Measurements from ENCODE around the gene NUP153.

DNA sequence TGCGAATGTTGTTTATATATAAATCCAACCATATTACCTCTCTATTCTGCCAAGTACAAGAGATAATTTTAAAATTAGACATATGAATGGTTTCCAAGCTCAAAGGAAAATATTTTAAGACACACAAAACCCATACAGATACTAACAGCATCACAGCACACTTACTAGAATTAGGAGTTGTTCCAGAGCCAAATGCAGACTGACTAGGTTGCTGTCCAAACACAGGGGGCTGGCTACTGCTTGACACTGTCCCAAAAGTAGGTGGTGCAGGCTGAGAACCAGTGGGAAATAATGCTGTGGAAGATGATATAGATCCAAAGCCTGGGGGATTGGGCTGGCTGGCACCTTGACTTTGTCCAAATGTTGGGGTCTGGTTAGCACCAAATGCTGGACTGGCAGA is 82.3 kb downstream of the NUP153 start:
- no peak for TF ChIP-seq TAF1 (IDR thresholded peaks at IDR 0.05; ENCODE audit: borderline replicate concordance, insufficient read depth, low read length)
- TF ChIP-seq, protein P1, sequence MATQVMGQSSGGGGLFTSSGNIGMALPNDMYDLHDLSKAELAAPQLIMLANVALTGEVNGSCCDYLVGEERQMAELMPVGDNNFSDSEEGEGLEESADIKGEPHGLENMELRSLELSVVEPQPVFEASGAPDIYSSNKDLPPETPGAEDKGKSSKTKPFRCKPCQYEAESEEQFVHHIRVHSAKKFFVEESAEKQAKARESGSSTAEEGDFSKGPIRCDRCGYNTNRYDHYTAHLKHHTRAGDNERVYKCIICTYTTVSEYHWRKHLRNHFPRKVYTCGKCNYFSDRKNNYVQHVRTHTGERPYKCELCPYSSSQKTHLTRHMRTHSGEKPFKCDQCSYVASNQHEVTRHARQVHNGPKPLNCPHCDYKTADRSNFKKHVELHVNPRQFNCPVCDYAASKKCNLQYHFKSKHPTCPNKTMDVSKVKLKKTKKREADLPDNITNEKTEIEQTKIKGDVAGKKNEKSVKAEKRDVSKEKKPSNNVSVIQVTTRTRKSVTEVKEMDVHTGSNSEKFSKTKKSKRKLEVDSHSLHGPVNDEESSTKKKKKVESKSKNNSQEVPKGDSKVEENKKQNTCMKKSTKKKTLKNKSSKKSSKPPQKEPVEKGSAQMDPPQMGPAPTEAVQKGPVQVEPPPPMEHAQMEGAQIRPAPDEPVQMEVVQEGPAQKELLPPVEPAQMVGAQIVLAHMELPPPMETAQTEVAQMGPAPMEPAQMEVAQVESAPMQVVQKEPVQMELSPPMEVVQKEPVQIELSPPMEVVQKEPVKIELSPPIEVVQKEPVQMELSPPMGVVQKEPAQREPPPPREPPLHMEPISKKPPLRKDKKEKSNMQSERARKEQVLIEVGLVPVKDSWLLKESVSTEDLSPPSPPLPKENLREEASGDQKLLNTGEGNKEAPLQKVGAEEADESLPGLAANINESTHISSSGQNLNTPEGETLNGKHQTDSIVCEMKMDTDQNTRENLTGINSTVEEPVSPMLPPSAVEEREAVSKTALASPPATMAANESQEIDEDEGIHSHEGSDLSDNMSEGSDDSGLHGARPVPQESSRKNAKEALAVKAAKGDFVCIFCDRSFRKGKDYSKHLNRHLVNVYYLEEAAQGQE (IDR thresholded peaks at IDR 0.05; ENCODE audit: insufficient read depth in 1 of 2, low read depth in 2 of 2, low read length in 2 of 2): no peak
- TF ChIP-seq POLR2AphosphoS5 (IDR thresholded peaks at IDR 0.05; ENCODE audit: low read depth, low read length): no peak
- no peak for TF ChIP-seq SIN3A (IDR thresholded peaks at IDR 0.05; ENCODE audit: borderline replicate concordance, insufficient read depth, low read length)

Measured in PFSK-1 (cell line).